Measurements from ENCODE around the gene AVPR1A.
A peak's percentile ranks its signal among the peaks of the same experiment; 100 is the strongest.
"Not testable (repeated sequence)": the region's sequence is repeated elsewhere in the genome, so short reads cannot be mapped to it uniquely, and the experiment has no call there.

Gene AVPR1A

GRCh38 chr12:63150713-63151622 is at the start of gene AVPR1A:
AVPR1A (minus strand) TSS chr12:63151201; CDS start chr12:63150836, 365 bp downstream.
- DNase-seq (ENCODE audit: low spot score): no peak

DNA sequence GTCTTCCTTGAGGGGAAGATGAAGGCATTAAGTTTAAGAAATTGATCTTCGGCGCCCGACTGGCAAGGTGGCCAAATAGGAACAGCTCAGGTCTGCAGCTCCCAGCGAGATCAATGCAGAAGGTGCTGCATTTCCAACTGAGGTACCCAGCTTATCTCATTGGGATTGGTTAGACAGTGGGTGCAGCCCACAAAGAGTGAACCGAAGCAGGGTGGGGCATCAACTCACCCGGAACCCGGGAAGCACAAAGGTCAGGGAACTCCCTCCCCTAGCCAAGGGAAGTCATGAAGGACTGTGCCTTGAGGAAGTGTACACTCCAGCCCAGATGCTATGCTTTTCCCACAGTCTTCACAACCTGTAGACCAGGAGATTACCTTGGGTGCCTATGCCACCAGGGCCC is 45.2 kb upstream of the AVPR1A start:
- no peak for DNase-seq (ENCODE audit: low spot score)

DNA sequence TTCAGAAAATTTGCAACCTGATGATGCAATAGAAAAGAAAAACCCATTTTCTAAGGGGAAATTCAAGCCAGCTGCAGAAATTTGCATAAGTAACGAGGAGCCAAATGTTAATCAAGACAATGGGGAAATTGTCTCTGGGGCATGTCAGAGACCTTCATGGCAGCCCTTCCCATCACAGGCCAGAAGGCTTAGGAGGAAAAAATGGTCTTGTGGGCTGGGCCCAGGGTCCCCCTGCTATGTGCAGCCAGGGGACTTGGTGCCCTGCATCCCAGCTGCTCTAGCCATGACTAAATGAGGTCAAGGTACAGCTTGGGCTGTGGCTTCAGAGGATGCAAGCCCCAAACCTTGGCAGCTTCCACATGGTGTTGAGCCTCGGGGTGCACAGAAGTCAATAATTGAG is 28.2 kb upstream of the AVPR1A start:
- no peak for DNase-seq (ENCODE audit: low spot score)

DNA sequence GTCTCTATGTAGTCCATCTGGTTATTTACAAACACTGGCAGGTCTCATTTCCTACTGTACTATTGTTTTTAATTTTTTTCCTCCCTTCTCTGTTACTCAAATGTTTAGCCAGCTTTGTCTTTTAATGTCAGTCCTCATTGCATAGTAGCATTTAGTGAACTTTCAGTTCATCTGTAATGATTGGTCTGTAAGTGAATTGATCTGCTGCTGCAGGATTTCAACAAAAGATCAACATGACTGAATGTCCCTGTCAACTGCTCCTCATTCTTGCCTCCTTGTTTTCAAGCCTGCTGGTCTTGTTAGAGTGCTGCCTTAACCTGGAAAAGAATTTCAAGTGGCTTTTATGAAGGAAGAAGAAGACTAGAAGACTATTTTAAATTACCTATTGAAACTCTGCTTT is 19.3 kb upstream of the AVPR1A start:
- no peak for DNase-seq (ENCODE audit: low spot score)

GRCh38 chr12:63167741-63168140 is 16.7 kb upstream of the AVPR1A start:
- DNase-seq (ENCODE audit: low spot score): not testable (repeated sequence)

DNA sequence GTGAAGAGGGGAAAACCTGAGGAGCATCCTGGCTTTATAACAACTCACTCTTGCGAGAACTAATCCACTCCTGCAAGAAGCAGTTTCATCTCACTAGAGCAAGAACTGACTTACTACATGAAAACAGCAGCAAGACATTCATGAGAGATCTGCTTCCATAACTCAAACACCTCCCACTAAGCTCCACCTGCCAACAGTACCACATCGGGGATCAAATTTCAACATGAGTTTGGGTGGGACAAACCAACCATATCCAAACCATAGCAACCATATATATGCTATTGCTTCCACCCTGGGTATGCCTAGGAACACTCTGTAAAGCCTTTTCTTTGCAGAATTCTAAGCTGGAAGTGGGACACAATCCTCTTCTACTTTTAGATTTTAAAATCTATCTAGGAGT is 13.9 kb upstream of the AVPR1A start:
- DNase-seq (ENCODE audit: low spot score): no peak

GRCh38 chr12:63163541-63163940 is 12.5 kb upstream of the AVPR1A start:
- no peak for DNase-seq (ENCODE audit: low spot score)

GRCh38 chr12:63155375-63155774 is 4.4 kb upstream of the AVPR1A start:
- DNase-seq (ENCODE audit: low spot score): no peak

GRCh38 chr12:63154560-63154959 is 3.6 kb upstream of the AVPR1A start:
- no peak for DNase-seq (ENCODE audit: low spot score)

DNA sequence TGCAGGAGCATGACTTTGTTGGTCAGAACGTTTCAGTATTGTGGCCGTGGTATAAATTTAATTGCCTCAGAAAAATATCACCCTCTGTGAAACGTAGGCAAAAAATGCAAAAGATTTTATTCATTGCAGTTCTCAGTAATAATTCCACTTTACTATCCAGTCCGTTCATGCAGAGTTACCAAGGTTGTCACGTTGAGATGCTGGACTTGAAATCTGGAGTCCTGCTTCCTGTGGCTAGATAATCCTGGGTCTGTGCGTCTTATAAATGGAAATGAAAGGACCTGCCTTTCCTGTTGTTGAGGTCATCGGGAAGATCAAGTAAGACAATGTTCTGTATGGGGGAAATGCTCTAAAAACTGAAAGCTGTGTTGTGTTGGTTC is 1.3 kb upstream of the AVPR1A start:
- no peak for DNase-seq (ENCODE audit: low spot score)

DNA sequence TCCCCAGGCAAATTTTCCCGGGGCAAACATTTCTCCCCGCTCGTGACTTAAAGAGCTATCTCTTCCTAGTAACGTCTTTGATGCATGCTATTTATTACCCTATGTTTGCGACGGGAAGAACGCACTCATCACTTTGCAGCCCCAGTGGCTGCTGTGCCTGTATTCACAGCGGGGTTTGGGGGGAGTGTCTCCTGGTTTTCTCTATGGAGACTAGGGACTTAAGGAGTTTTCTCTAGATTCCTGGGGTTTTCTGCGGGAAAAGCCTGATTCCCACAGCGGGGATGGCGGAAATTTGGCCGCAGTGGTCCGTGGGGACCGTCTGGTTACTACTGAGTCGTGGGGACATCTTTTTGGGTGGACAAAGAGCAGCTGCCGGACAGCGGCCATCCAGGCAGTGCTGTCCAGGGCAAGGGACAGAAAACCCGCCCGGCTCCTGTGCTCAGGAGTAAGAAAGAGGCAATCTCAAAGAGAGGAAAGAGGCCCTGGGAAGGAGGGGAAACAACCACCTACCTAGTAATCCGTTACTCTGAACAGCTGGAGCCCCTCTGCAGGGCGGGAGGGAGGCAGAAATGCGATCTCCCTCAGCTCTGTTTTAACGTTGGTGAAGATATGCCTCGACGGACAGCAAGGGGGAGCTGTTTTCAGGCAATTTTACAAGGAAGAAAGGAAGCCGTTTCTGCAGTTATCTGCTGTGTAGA is 771 bp upstream of the AVPR1A start:
- peak; percentile 17 for DNase-seq (ENCODE audit: low spot score)

DNA sequence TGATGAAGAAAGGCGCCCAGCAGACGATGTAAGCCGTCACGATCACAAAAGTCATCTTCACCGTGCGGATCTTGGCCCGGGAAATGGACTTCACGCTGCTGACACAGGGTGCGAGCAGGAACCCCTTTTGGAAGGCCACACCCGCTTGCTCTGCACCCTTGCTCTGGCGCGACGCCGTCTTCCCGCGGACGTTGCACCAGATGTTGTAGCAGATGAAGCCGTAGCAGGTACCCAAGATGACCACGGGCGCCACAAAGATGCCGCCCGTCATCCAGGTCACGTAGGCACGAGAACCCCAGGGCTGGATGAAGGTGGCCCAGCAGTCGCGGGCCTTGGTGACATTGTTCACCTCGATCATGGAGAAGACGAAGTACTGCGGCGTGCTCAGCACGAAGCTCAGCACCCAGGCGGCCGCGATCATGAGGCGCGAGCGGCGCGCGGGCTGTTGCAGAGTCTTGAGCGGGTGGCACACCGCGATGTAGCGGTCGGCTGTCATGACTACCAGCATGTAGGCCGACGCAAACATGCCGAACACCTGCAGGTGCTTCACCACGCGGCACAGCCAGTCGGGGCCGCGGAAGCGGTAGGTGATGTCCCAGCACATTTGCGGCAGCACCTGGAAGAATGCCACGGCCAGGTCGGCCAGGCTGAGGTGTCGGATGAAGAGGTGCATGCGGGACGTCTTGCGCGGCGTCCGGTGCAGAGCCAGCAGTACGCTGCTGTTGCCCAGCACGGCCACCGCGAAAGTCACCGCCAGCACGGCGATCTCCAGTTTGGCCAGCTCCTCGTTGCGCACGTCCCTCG is 890 bp downstream of the AVPR1A start:
- no peak for DNase-seq (ENCODE audit: low spot score)

DNA sequence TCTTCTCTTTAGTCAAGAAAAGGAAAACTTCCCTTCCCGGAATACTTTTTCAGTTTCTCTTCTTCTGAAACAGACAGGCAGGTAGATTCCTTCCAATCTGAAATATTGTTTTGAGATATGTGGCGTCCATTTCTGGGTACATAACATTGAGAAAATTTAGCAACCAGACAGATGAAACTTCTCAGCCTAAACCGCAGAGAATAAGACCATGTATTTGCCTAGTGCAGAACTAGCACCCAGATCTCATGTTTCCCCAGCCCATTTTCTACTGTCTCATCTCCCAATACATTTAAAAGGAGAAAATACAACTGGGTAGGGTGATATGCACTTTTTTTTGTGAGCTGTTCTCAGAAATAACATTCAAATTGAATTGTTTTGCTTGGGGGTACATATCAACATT is 6.4 kb downstream of the AVPR1A start:
- DNase-seq (ENCODE audit: low spot score): no peak

GRCh38 chr12:63138488-63138887 is 12.5 kb downstream of the AVPR1A start:
- no peak for DNase-seq (ENCODE audit: low spot score)

GRCh38 chr12:63133981-63134380 is 17.0 kb downstream of the AVPR1A start:
- DNase-seq (ENCODE audit: low spot score): no peak

DNA sequence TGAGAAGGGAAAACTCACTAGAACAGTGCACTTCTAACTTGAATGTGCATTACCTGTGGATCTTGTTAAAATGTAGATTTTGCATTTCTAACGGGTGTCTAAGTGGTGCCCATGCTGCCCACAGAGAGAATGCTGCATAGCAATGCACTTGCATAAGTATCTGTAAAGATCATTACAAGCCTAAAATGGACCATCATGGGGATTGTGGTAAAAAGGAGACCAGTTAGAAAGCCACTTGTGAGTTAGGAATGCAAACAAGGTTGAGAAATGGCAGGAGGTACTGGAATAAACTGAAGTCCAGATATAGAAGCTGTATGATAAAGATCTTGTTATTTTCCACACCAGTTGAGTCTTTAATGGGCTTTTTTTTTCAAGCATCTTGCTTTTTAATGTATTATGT is 18.8 kb downstream of the AVPR1A start:
- no peak for DNase-seq (ENCODE audit: low spot score)

DNA sequence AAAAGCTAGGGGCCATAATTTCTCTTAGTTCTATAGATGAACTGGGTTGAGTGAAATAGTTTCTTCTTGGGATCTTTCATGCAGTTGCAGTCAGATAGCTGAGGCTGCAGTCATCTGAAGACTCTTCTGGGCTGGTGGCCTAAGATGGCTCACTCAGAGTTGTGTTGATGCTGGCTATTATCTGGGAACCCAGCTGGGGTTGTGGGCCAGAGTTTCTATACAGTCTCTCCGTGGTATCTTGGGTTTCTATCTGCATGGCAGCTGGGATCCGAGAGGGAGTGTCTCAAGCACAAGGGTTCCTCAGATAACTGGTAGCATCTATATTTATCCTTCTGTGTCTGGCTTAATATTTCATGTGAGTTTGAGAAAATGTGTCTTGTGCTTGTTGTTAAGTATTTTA is 21.1 kb downstream of the AVPR1A start:
- no peak for DNase-seq (ENCODE audit: low spot score)

DNA sequence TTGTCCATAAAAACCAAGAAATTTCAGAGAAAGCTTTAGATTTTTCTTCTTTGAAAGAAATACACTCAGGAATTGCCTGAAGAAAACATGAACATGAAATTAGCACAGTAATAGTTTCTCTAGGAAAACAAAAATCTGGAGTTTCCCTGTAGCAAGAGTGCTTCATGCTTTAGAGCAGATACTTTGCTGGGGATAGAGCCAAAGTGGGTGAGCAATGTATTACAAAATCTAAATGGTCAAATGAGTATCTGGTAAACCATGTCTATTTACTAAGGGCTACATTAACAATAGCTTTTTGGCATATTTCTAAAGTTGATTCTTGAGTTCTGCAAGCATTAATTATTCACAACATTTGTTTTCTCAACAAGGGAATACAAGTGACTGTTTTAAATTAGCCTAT is 26.2 kb downstream of the AVPR1A start:
- DNase-seq (ENCODE audit: low spot score): no peak

- DNase-seq (ENCODE audit: low spot score): peak; percentile 47
Measured at GRCh38 chr12:63103494-63104131, 47.4 kb downstream of the AVPR1A start.

DNA sequence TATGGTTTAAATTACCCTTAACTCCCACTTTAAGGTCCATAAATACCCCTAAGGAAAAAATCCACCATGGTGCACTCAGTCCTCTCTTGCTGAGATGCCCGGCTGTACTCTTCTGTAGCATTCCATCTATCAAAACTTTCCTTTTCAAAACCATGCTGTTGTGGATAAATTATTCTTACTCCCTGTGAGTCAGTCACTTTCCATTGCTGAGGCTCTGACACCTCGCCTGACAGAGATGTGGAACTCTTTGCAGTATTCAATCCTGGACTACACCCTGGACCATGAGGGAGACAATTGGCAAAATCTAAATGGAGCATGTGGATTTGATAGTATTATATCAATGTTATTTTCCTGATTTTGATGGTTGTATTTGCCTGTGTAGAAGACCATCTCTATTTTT is 49.1 kb downstream of the AVPR1A start:
- no peak for DNase-seq (ENCODE audit: low spot score)

DNA sequence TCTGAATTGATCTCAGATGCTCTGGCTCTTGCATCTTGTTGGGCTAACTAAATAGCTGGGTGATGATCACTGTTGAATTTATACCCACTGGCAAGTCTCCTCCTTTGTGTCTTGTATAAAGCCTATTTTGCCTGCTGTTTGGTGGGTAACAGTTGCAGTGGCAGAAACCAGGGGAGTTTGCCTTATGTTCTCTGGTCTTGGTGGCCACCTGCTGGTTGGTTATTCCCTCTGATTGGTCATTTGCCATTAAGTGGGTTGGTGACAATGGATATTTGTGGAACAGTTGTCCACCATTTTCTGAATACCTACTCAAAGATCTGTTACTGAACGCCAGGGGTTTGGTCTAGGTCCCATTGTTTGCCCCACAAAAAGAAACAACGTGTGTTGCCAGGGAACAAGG is 52.1 kb downstream of the AVPR1A start:
- no peak for DNase-seq (ENCODE audit: low spot score)

DNA sequence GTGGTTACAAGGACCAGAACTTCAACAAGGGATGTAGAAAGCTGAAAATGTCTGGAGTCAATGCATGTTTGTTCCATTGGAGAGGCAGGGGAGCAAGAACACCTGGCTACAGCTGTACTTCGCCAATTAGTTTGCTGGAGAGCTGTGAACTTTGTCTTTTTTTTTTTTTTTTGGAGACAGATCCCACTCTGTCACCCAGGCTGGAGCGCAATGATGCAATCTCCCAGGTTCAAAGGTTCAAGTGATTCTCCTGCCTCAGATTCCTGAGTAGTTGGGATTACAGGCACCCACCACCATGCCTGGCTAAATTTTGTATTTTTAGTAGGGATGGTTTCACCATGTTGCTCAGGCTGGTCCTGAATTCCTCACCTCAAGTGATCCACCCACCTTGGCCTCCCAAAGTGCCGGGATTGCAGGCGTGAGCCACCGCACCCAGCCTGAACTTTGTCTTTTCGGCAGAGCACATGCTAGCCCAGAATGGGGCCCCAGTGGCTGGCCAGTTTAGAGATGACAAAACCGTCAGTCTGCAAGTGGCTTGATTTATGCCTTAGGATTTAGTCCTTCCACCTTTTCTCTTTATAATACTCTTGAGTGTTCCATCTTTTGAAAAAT is 55.5 kb downstream of the AVPR1A start:
- no peak for DNase-seq (ENCODE audit: low spot score)

Data from RKO (cell line).